Measurements from ENCODE around the gene CLPX. TPM values are rescaled to one million over a fixed set of nuclear protein-coding genes. Genes with fewer than 3 reads are reported as not detected.

Gene CLPX
- total RNA-seq, 4 donors from 2014 or later: 74.5 to 110 (median 91.8) TPM

DNA sequence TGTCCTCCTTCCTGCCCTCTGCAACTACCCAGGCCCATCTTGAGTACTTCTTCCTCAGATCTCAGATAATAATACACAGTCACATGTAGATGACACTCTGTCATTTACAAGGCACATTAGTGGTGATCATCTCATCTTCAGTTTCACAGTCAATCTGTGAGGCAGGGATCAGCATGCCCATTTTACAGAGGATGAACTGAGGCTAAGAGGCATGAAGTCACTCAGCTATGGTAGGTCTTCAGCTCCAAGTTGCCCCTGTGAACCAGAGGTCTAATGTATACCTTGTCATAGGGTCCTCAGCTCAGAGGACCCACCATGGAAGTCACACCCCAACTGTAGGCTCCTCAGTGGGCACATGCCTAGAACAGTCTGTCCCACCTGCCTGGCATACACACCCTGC is 30.4 kb upstream of the CLPX start:
- no peak overlapping the region for H3K4me3 ChIP-seq (ENCODE audit: low read depth, poor library complexity, severe bottlenecking)
- intact Hi-C loops (cut with DNase I; ENCODE audit: low total_unique reads): no loop called here
- TF ChIP-seq, protein P1, sequence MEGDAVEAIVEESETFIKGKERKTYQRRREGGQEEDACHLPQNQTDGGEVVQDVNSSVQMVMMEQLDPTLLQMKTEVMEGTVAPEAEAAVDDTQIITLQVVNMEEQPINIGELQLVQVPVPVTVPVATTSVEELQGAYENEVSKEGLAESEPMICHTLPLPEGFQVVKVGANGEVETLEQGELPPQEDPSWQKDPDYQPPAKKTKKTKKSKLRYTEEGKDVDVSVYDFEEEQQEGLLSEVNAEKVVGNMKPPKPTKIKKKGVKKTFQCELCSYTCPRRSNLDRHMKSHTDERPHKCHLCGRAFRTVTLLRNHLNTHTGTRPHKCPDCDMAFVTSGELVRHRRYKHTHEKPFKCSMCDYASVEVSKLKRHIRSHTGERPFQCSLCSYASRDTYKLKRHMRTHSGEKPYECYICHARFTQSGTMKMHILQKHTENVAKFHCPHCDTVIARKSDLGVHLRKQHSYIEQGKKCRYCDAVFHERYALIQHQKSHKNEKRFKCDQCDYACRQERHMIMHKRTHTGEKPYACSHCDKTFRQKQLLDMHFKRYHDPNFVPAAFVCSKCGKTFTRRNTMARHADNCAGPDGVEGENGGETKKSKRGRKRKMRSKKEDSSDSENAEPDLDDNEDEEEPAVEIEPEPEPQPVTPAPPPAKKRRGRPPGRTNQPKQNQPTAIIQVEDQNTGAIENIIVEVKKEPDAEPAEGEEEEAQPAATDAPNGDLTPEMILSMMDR (IDR thresholded peaks at IDR 0.05): no peak
- no peak for TF ChIP-seq POLR2A (IDR thresholded peaks at IDR 0.05)
- DNase-seq (ENCODE audit: low spot score in 2 of 2): no peak

DNA sequence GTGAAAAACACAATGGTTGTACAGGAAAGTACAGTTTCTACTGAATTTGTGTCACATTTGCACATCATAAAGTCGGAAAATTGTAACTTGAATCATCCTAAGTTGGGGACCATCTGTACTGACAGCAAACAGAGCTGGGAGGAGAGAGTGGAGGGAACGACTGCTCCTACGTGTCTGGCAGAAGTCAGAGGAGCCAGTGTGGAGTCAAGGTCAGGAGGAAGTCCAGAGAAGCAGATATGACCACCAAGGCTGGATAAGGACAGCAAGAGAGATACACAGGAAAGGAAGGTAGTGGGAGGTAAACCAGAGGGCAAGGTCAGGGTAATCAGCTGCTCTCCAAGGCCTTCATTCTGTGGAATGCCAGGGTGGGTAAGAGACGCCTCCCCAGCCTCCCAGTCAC is 28.9 kb upstream of the CLPX start:
- WGBS, 2 donors: 88 to 92% methylated on average over 4 of the region's 4 CpGs
- DNase-seq (ENCODE audit: low spot score in 2 of 2): no peak

DNA sequence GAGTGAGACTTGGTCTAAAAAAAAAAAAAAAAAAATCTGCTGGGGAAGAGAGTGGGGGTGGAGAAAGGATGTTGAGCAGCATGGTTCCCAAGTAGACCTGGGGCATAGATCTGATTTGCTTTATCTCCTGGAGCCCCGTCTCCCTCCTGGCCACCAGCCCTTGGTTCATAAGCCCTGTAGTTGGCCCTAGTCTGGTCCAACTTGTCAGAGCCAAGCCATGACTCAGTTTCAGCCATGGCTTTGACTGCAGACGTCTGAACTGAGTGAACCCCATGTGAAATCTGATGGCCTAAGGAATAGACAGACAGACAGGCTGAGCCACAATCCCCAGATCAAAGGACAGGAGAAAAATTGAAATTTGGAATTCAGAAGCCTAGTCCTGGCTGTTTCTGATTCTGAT is 28.1 kb upstream of the CLPX start:
- WGBS, 2 donors: 33 to 45% methylated on average over 2 of the region's 2 CpGs
- H3K4me3 ChIP-seq (ENCODE audit: low read depth, poor library complexity, severe bottlenecking): no peak overlapping the region
- TF ChIP-seq, protein P1 (IDR thresholded peaks at IDR 0.05): no peak
- TF ChIP-seq POLR2A (IDR thresholded peaks at IDR 0.05): no peak
- intact Hi-C loops (cut with DNase I; ENCODE audit: low total_unique reads): loop anchor here (5.0 kb wide), 1 partner anchor 1289 kb away; the partner anchor contains the start of gene RPL4
- DNase-seq (ENCODE audit: low spot score in 2 of 2): no peak

More for the DNA sequence above, 28.9 kb upstream of the CLPX start:
- no peak overlapping the region for H3K4me3 ChIP-seq (ENCODE audit: low read depth, poor library complexity, severe bottlenecking)
- intact Hi-C loops (cut with DNase I; ENCODE audit: low total_unique reads): loop anchor here (5.0 kb wide), 1 partner anchor 1288 kb away; the partner anchor contains the start of gene RPL4
- TF ChIP-seq POLR2A (IDR thresholded peaks at IDR 0.05): no peak
- TF ChIP-seq, protein P1 (IDR thresholded peaks at IDR 0.05): no peak

DNA sequence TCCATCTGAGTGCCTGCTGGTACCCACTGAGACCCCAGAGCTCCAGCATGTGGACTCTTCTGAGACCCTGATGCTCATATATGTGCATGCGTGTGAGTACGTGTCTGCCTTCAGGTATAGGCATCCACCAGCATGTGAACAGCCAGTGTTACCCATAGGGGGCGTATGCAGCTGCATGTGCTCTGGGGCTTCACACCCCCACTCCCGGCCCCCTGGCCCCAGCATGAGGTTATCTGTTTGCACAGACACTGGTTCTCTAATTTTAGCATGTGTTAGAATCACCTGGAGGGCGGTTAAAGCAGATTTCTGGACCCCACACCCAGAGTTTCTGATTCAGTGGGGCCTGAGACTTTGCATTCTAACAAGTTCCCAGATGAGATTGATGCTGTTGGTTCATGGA is 27.0 kb upstream of the CLPX start:
- WGBS, 2 donors: 74 to 77% methylated on average over 5 of the region's 5 CpGs
- intact Hi-C loops (cut with DNase I; ENCODE audit: low total_unique reads): loop anchor here (5.0 kb wide), 1 partner anchor 1290 kb away; the partner anchor contains the start of gene RPL4
- TF ChIP-seq, protein P1 (IDR thresholded peaks at IDR 0.05): no peak
- no peak for TF ChIP-seq POLR2A (IDR thresholded peaks at IDR 0.05)
- H3K4me3 ChIP-seq (ENCODE audit: low read depth, poor library complexity, severe bottlenecking): no peak overlapping the region
- DNase-seq (ENCODE audit: low spot score in 2 of 2): no peak

DNA sequence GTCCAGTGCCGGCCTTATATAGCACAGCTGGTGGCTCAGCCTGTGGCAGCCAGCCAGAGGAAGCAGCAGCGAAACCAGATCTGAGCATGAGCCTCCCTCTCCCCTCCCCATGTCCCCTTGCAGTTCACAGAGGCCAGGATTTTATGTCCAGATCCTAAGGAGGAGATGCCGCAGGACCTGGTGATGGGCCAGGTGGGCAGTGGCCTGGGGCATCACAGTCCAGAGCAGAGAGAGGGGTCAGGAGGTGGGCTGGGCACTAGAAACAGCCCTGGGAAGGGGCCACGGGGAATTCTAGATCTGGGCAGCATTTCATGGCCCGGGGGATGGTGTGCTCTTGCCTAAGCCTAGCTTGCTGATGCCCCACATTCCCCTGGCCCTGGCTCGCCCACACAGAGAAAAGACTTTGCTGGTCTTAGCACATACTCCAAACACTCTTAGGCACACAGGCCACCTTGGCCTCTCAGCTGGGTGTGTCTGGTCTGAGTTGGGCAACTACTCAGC is 26.4 kb upstream of the CLPX start:
- peak in 1 of 2 donors; percentile 42 for DNase-seq (ENCODE audit: low spot score in 2 of 2)
- no peak overlapping the region for H3K4me3 ChIP-seq (ENCODE audit: low read depth, poor library complexity, severe bottlenecking)
- WGBS, 2 donors: 54 to 55% methylated on average over 6 of the region's 6 CpGs

More for the DNA sequence above, 26.4 kb upstream of the CLPX start:
- TF ChIP-seq, protein P1 (IDR thresholded peaks at IDR 0.05): no peak
- no peak for TF ChIP-seq POLR2A (IDR thresholded peaks at IDR 0.05)
- intact Hi-C loops (cut with DNase I; ENCODE audit: low total_unique reads): loop anchor here (5.0 kb wide), 1 partner anchor 1291 kb away; the partner anchor contains the start of gene RPL4
